Measurements from ENCODE around the gene ANKS3. TPM values are rescaled to one million over a fixed set of nuclear protein-coding genes. Genes with fewer than 3 reads are reported as not detected.

Gene ANKS3
- total RNA-seq, 4 donors from 2014 or later, result 2.4 to 51.7 (median 33.1) TPM

GRCh38 chr16:4689864-4690704 is 44.0 kb downstream of the ANKS3 start:
- H3K27me3 ChIP-seq, result no peaks in the 10 kb centered on the region
- TF ChIP-seq POLR2A (IDR thresholded peaks at IDR 0.05), result no peak
- no peak for TF ChIP-seq CTCF (IDR thresholded peaks at IDR 0.05)
- peaks cover 0 to 7% of the 10 kb centered on the region in 2 donors for H3K4me1 ChIP-seq
- H3K4me3 ChIP-seq, result no peak overlapping the region
- no peak for DNase-seq
- intact Hi-C loops (cut with DNase I; ENCODE audit: low total_unique reads), result no loop called here
- no peaks in the 10 kb centered on the region for H3K36me3 ChIP-seq
- no peaks in the 10 kb centered on the region for H3K9me3 ChIP-seq
- H3K27ac ChIP-seq, result no peak overlapping the region

- Histone ChIP-seq H3K36me3 (no peaks in the 10 kb centered on the region), H3K4me3 (no peak overlapping the region), H3K27ac (no peak overlapping the region), H3K9me3 (no peaks in the 10 kb centered on the region), H3K4me1 (no peaks in the 10 kb centered on the region), H3K27me3 (no peaks in the 10 kb centered on the region)
- no peak for DNase-seq
- intact Hi-C loops (cut with DNase I; ENCODE audit: low total_unique reads), result no loop called here
- TF ChIP-seq CTCF (IDR thresholded peaks at IDR 0.05) (no peak), POLR2A (IDR thresholded peaks at IDR 0.05) (no peak)
Observed at GRCh38 chr16:4689091-4689671, 44.9 kb downstream of the ANKS3 start.

GRCh38 chr16:4688674-4689045 is 45.4 kb downstream of the ANKS3 start:
- TF ChIP-seq POLR2A (IDR thresholded peaks at IDR 0.05) (no peak), CTCF (IDR thresholded peaks at IDR 0.05) (no peak)
- Histone ChIP-seq H3K9me3 (no peaks in the 10 kb centered on the region), H3K27ac (no peak overlapping the region), H3K27me3 (no peaks in the 10 kb centered on the region), H3K4me1 (no peaks in the 10 kb centered on the region), H3K4me3 (no peak overlapping the region), H3K36me3 (no peaks in the 10 kb centered on the region)
- DNase-seq, result no peak
- intact Hi-C loops (cut with DNase I; ENCODE audit: low total_unique reads), result no loop called here

- no peaks in the 10 kb centered on the region for H3K27me3 ChIP-seq
- no peaks in the 10 kb centered on the region for H3K9me3 ChIP-seq
- intact Hi-C loops (cut with DNase I; ENCODE audit: low total_unique reads), result no loop called here
- DNase-seq, result no peak
- no peaks in the 10 kb centered on the region for H3K36me3 ChIP-seq
- H3K4me1 ChIP-seq, result no peaks in the 10 kb centered on the region
- TF ChIP-seq POLR2A (IDR thresholded peaks at IDR 0.05) (no peak), CTCF (IDR thresholded peaks at IDR 0.05) (no peak)
- H3K27ac ChIP-seq, result no peak overlapping the region
- no peak overlapping the region for H3K4me3 ChIP-seq
Observed at GRCh38 chr16:4687946-4688673, 46.0 kb downstream of the ANKS3 start.

GRCh38 chr16:4687416-4687815 is 46.7 kb downstream of the ANKS3 start:
- Histone ChIP-seq H3K4me3 (no peak overlapping the region), H3K9me3 (no peaks in the 10 kb centered on the region), H3K4me1 (no peaks in the 10 kb centered on the region), H3K27ac (no peak overlapping the region), H3K36me3 (no peaks in the 10 kb centered on the region), H3K27me3 (no peaks in the 10 kb centered on the region)
- TF ChIP-seq POLR2A (IDR thresholded peaks at IDR 0.05), result no peak
- TF ChIP-seq CTCF (IDR thresholded peaks at IDR 0.05), result no peak
- DNase-seq, result no peak
- intact Hi-C loops (cut with DNase I; ENCODE audit: low total_unique reads), result no loop called here
